GM19452 (cell line): ENCODE measurements around the gene MTRF1L.
"Not testable (repeated sequence)": the region's sequence is repeated elsewhere in the genome, so short reads cannot be mapped to it uniquely, and the experiment has no call there.

ENCODE experiments used
- ATAC-seq: cut with Tn5 transposase; IDR thresholded peaks from one replicate; pipeline ENCODE4 v1.9.1; 2021; ENCODE audit not compliant: unreplicated experiment

MTRF1L gene

GRCh38 chr6:152975204-152975915, 27.1 kb downstream of the MTRF1L start:
- no peak for ATAC-seq

- no peak for ATAC-seq
Observed at GRCh38 chr6:152973916-152974315, 28.6 kb downstream of the MTRF1L start.

GRCh38 chr6:152969688-152970418, 32.7 kb downstream of the MTRF1L start:
- ATAC-seq, result no peak

GRCh38 chr6:152966168-152966894, 36.2 kb downstream of the MTRF1L start:
- not testable (repeated sequence) for ATAC-seq

- ATAC-seq, result no peak
Observed at GRCh38 chr6:152959333-152959732, 43.2 kb downstream of the MTRF1L start.

GRCh38 chr6:152957796-152958195, 44.7 kb downstream of the MTRF1L start:
- no peak for ATAC-seq

GRCh38 chr6:152954443-152954842, 48.1 kb downstream of the MTRF1L start:
- no peak for ATAC-seq

- ATAC-seq, result no peak
Observed at GRCh38 chr6:152952866-152953509, 49.5 kb downstream of the MTRF1L start.

- no peak for ATAC-seq
Observed at GRCh38 chr6:152952045-152952444, 50.5 kb downstream of the MTRF1L start.

- ATAC-seq, result no peak
Observed at GRCh38 chr6:152950240-152950639, 52.3 kb downstream of the MTRF1L start.

GRCh38 chr6:152948150-152948768, 54.2 kb downstream of the MTRF1L start:
- ATAC-seq, result peak; percentile 73

- no peak for ATAC-seq
Observed at GRCh38 chr6:152946995-152947394, 55.5 kb downstream of the MTRF1L start.

GRCh38 chr6:152946484-152946883, 56.0 kb downstream of the MTRF1L start:
- no peak for ATAC-seq

GRCh38 chr6:152943260-152943897, 59.1 kb downstream of the MTRF1L start:
- ATAC-seq, result no peak

GRCh38 chr6:152942319-152942869, 60.1 kb downstream of the MTRF1L start:
- ATAC-seq, result no peak

GRCh38 chr6:152941746-152942145, 60.8 kb downstream of the MTRF1L start:
- no peak for ATAC-seq
